Cardiac muscle cell (in vitro differentiated cells and primary cell): ENCODE results near the gene SH3BGRL. TPM values are rescaled to one million over a fixed set of nuclear protein-coding genes. Genes with fewer than 3 reads are reported as not detected.

ENCODE experiments used
- DNase-seq, 2 donors: peaks; one replicate each; pipeline versions ENCODE4 v3.0.0 to v3.0.0-alpha.2; 2010 to 2017; ENCODE audit warnings: low read depth in 1 of 2, low spot score in 1 of 2
- H3K27ac ChIP-seq: fragments of 200-600 bp; sonication (generic); 2 replicates; pipeline ENCODE4 v1.5.1; 2016
- H3K27me3 ChIP-seq: fragments of 200-600 bp; sonication (generic); 2 replicates; pipeline ENCODE4 v1.6.0; 2016; ENCODE audit warnings: control low read depth
- H3K36me3 ChIP-seq: fragments of 200-600 bp; sonication (generic); 2 replicates; pipeline ENCODE4 v1.5.1; 2016; ENCODE audit warnings: control low read depth
- H3K4me1 ChIP-seq: fragments of 200-600 bp; sonication (generic); 2 replicates; pipeline ENCODE4 v1.8.1; 2017; ENCODE audit warnings: low read depth, mild to moderate bottlenecking, mixed run types
- H3K4me3 ChIP-seq: fragments of 200-600 bp; sonication (generic); 2 replicates; pipeline ENCODE4 v1.5.1; 2016; ENCODE audit warnings: mild to moderate bottlenecking
- H3K9me3 ChIP-seq: fragments of 200-600 bp; sonication (generic); 2 replicates; pipeline ENCODE4 v1.5.1; 2017; ENCODE audit warnings: low read depth, mild to moderate bottlenecking, control low read depth
- CTCF ChIP-seq: IDR thresholded peaks from 2 replicates; pipeline ENCODE4 v1.5.1; 2012; ENCODE audit warnings: low read depth, mild to moderate bottlenecking, low read length
- polyA plus RNA-seq: library from polyadenylated mRNA; unstranded; fragments of >200 nt; fragmentation: Nextera tagmentation; extraction: Ambion mirVana; gene quantifications from 2 replicates; pipeline ENCODE4 v1.2.1, GENCODE V29; 2016
- total RNA-seq: library from RNA; depleted of rRNA; stranded (reverse); fragments of >200 nt; gene quantifications from 2 replicates; pipeline ENCODE4 v1.2.3, GENCODE V29; 2016

SH3BGRL gene
- 98.1 and 120 TPM in 2 replicates for total RNA-seq
- 181 and 222 TPM in 2 replicates for polyA plus RNA-seq

GRCh38 chrX:81201671-81202455 lies at the start of gene SH3BGRL, which contains the start of gene HMGN5:
Gene SH3BGRL (plus strand): TSS chrX:81202102. CDS start chrX:81202201, 99 bp downstream.
Gene HMGN5 (minus strand): TSS chrX:81201913. CDS start chrX:81121549, 80,364 bp downstream.
- DNase-seq, result peak; percentile 87 to 93
- no peak for TF ChIP-seq CTCF
- Histone ChIP-seq H3K36me3 (no peaks in the 10 kb centered on the region), H3K9me3 (no peaks in the 10 kb centered on the region), H3K27me3 (no peaks in the 10 kb centered on the region), H3K27ac (peak within 1 kb of the TSS; percentile 94), H3K4me3 (peak within 1 kb of the TSS; percentile 91), H3K4me1 (no peaks in the 10 kb centered on the region)

GRCh38 chrX:81168391-81168790 lies 33.5 kb upstream of the SH3BGRL start:
- no peak for TF ChIP-seq CTCF
- H3K36me3 ChIP-seq, result no peaks in the 10 kb centered on the region
- no peak overlapping the region for H3K4me3 ChIP-seq
- no peaks in the 10 kb centered on the region for H3K27me3 ChIP-seq
- H3K4me1 ChIP-seq, result no peaks in the 10 kb centered on the region
- no peak overlapping the region for H3K27ac ChIP-seq
- H3K9me3 ChIP-seq, result peaks cover 4% of the 10 kb centered on the region
- no peak for DNase-seq

- no peak overlapping the region for H3K27ac ChIP-seq
- H3K4me3 ChIP-seq, result no peak overlapping the region
- no peaks in the 10 kb centered on the region for H3K36me3 ChIP-seq
- H3K4me1 ChIP-seq, result no peaks in the 10 kb centered on the region
- no peaks in the 10 kb centered on the region for H3K9me3 ChIP-seq
- peak; percentile 6 for TF ChIP-seq CTCF
- no peaks in the 10 kb centered on the region for H3K27me3 ChIP-seq
- DNase-seq, result peak; percentile 19 to 30
Observed at GRCh38 chrX:81174286-81174685, 27.6 kb upstream of the SH3BGRL start.

- Histone ChIP-seq H3K27me3 (no peaks in the 10 kb centered on the region), H3K4me3 (no peak overlapping the region), H3K27ac (no peak overlapping the region), H3K9me3 (no peaks in the 10 kb centered on the region), H3K36me3 (no peaks in the 10 kb centered on the region), H3K4me1 (no peaks in the 10 kb centered on the region)
- no peak for TF ChIP-seq CTCF
- DNase-seq, result no peak
Observed at GRCh38 chrX:81195259-81195658, 6.6 kb upstream of the SH3BGRL start.

GRCh38 chrX:81195712-81196111 lies 6.2 kb upstream of the SH3BGRL start:
- TF ChIP-seq CTCF, result peak; percentile 55
- Histone ChIP-seq H3K4me3 (no peak overlapping the region), H3K4me1 (no peaks in the 10 kb centered on the region), H3K36me3 (no peaks in the 10 kb centered on the region), H3K27me3 (no peaks in the 10 kb centered on the region), H3K27ac (no peak overlapping the region), H3K9me3 (no peaks in the 10 kb centered on the region)
- peak; percentile 52 to 71 for DNase-seq
